Testis (tissue), 3 donors: ENCODE data around the gene TIGIT. TPM values are rescaled to one million over a fixed set of nuclear protein-coding genes. Genes with fewer than 3 reads are reported as not detected.

ENCODE experiments used
- DNase-seq: peaks from one replicate; pipeline ENCODE4 v3.0.0-alpha.2; 2019
- H3K27ac ChIP-seq, 2 donors: fragments of 200-600 bp; sonication (generic); one replicate each; pipeline ENCODE4 v1.5.1; 2019
- H3K27me3 ChIP-seq: fragments of 200-600 bp; sonication (generic); one replicate; pipeline ENCODE4 v1.5.1; 2019
- H3K36me3 ChIP-seq: fragments of 200-600 bp; sonication (generic); one replicate; pipeline ENCODE4 v1.5.1; 2017; ENCODE audit warnings: low read depth; ENCODE audit errors: missing control alignments
- H3K4me1 ChIP-seq: fragments of 200-600 bp; sonication (generic); one replicate; pipeline ENCODE4 v1.5.1; 2019
- H3K4me3 ChIP-seq, 2 donors: fragments of 200-600 bp; sonication (generic); one replicate each; pipeline ENCODE4 v1.5.1; 2017 to 2019
- H3K9me3 ChIP-seq: fragments of 200-600 bp; sonication (generic); one replicate; pipeline ENCODE4 v1.5.1; 2017
- CTCF ChIP-seq, 3 experiments: fragments of 450-650 bp in 2 of 3; fragments of 200-600 bp in 1 of 3; sonication (generic) in 1 of 3; IDR thresholded peaks; one replicate each; pipeline ENCODE4 v1.5.1; 2016 to 2019; ENCODE audit warnings: antibody characterized with exemption in 3 of 3, mild to moderate bottlenecking in 2 of 3, moderate library complexity in 1 of 3
- POLR2A ChIP-seq: fragments of 450-650 bp; IDR thresholded peaks from one replicate; pipeline ENCODE4 v1.6.1; 2017; ENCODE audit warnings: antibody characterized with exemption, mild to moderate bottlenecking, moderate library complexity
- WGBS, 2 donors: methylation state at CpG; one replicate each; pipeline ENCODE4 v1.1.5; 2018; 5-methylcytosine and 5-hydroxymethylcytosine counted together
- intact Hi-C: fragments of 100-400 bp; cut with DNase I; formaldehyde crosslinking; loops from one replicate; pipeline ENCODE4 v1.15.1; 2023; ENCODE audit warnings: low total_unique reads
- polyA plus RNA-seq: library from polyadenylated mRNA; stranded (reverse); fragments of 350-450 nt; fragmentation: Illumina TruSeq; extraction: RNeasy Lipid Tissue Mini Kit (QIAGEN cat#74804); gene quantifications from one replicate; pipeline ENCODE4 v1.2.3, GENCODE V29; 2014; ENCODE audit warnings: low read depth, low replicate concordance; ENCODE audit not compliant: insufficient read depth
- total RNA-seq, 2 donors: library from RNA; depleted of rRNA; stranded (reverse); fragments of >200 nt; gene quantifications; one replicate each; pipeline ENCODE4 v1.2.3, GENCODE V29; 2016

TIGIT gene
- total and polyA plus RNA-seq, 3 donors from 2014 or later: 0.50 to 1.4 (median 1.2) TPM

DNA sequence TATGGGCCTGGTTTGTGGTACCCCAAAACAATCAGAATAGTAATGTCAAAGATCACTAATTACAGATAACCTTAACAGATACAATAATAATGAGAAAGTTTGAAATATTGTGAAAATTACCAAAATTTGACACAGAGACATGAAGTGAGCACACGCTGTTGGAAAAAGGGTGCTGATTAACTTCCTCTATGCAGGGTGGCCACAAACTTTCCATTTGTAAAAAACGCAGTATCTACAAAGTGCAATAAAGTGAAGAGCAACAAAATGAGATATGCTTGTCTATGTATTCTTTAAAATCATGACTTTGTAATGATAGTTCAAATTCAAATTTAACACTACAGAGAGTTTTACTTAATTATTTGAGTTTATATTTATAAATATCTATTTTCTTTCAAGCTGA is 7.6 kb upstream of the TIGIT start:
- 87 to 92% methylated on average over 2 of the region's 2 CpGs for WGBS, 2 donors
- Histone ChIP-seq H3K9me3 (no peaks in the 10 kb centered on the region), H3K27ac (no peak overlapping the region), H3K36me3 (no peaks in the 10 kb centered on the region), H3K4me1 (no peaks in the 10 kb centered on the region), H3K4me3 (no peak overlapping the region), H3K27me3 (no peaks in the 10 kb centered on the region)
- intact Hi-C loops: no loop called here
- no peak for TF ChIP-seq POLR2A
- TF ChIP-seq CTCF (IDR thresholded peaks at IDR 0.05): no peak
- no peak for DNase-seq

DNA sequence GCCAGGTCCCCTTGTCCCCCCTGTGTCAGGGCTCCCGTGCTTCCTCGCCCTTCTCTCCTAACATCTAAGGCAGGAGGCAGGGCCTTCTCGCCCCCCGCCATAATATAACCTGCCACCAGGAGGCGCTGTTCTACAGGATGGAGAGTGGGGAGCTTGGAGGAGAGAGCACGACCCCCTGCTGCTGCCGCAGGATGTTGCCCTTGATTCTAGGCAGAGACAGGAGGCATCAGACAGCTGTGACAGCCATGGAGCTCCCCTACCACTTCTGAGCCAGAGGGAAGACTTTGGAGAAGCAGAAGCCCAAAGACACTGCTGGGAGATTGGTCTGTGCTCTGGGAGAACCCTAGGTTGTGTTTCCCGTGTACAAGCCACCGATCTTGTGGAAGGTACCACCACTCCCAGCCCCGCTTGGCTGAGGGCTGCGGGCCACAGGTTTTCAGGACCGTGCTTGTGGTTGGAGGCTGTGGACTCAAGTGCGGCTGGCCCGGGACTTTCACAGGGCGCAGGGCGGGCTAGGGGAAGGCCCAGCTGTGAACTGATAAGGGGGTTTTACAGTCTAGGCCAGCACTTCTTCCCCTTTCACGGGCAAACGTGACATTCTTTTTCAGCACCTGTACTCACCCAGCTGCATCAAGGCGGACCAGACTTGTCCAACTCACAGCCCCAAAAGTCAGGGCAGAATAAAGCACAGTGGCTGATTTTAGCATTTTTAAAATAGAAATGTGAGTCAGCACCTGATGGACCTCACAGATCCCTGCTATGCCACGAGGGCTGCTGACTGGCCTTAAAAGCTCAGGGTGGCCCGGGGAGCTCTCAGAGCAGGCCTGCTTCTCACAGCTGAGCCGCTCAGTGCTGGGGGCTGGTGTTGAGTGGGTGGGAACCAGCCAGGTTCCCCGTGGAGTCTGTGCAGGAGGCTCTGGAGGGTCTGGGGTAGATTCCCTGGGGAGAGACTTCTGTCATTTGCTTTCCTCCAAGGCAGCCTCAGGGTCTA is 2.6 kb upstream of the TIGIT start:
- intact Hi-C loops: no loop called here
- peak; percentile 87 for DNase-seq
- Histone ChIP-seq H3K4me1 (no peaks in the 10 kb centered on the region), H3K27ac (no peak overlapping the region), H3K36me3 (no peaks in the 10 kb centered on the region), H3K4me3 (peak overlapping the region in 1 of 2 donors; percentile 36), H3K9me3 (no peaks in the 10 kb centered on the region), H3K27me3 (no peaks in the 10 kb centered on the region)
- WGBS, 2 donors: 39 to 47% methylated on average over 14 to 23 of the region's 23 CpGs
- TF ChIP-seq CTCF (IDR thresholded peaks at IDR 0.05): peak; percentile 84 to 91 (median 88)
- no peak for TF ChIP-seq POLR2A

DNA sequence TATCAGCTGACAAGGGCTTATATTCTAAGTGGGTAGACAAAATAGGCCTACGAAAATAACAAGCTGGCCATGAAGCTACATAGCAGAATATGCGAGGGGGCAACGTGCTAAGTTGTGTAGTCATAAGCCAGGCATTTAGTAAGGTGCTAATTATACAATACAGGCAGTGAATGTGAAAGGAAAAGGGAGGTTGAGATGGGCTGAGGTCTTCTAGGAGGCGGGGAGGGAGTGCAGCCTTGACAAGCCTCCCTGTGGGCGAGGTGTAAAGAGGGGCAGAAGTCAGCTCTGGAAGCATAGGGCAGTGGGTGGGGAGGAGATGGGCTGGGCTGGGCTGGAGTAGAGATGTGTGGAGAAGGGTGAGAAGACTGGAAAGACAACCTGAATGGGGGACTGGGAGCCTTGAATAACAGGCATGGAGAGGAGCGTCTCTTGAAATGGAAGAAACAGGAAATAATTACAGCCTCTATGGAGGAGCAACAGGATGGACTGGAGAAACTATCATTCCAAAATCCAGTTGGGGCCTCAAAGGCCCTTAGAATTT is 1.2 kb downstream of the TIGIT start:
- intact Hi-C loops: no loop called here
- no peaks in the 10 kb centered on the region for H3K27me3 ChIP-seq
- WGBS, 2 donors: 79 to 86% methylated on average over 6 of the region's 6 CpGs

DNA sequence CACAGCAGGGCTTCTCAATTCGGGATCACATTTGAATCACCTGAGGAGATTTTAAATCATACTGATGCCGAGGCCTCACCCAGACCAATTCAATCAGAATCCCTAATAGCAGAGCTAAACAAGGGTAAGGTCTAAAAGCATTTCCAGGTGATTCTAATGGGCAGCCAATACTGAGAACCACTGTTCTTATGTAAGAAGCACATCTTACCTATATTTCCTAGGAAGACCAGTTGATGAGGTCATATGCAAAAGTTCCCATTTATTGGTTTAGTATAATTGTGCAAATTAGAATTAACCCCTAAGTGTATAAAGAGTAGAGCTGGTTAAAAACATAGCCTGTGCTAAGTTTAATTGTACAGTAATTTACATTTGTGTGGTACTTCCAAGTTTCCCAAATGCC is 2.1 kb downstream of the TIGIT start:
- Histone ChIP-seq H3K4me3 (no peak overlapping the region), H3K9me3 (no peaks in the 10 kb centered on the region), H3K4me1 (no peaks in the 10 kb centered on the region), H3K27me3 (no peaks in the 10 kb centered on the region), H3K36me3 (no peaks in the 10 kb centered on the region), H3K27ac (no peak overlapping the region)
- no peak for TF ChIP-seq CTCF (IDR thresholded peaks at IDR 0.05)
- TF ChIP-seq POLR2A: no peak
- no peak for DNase-seq
- intact Hi-C loops: no loop called here
- WGBS, 2 donors: 85 to 92% methylated on average over 2 of the region's 2 CpGs

More for the DNA sequence above, 1.2 kb downstream of the TIGIT start:
- no peak overlapping the region for H3K27ac ChIP-seq
- no peak overlapping the region for H3K4me3 ChIP-seq
- no peaks in the 10 kb centered on the region for H3K4me1 ChIP-seq
- H3K36me3 ChIP-seq: no peaks in the 10 kb centered on the region
- TF ChIP-seq CTCF (IDR thresholded peaks at IDR 0.05): no peak
- no peak for TF ChIP-seq POLR2A
- no peak for DNase-seq
- H3K9me3 ChIP-seq: no peaks in the 10 kb centered on the region
